Measurements from ENCODE around the gene CCDC85B.
"Not testable (repeated sequence)": the region's sequence is repeated elsewhere in the genome, so short reads cannot be mapped to it uniquely, and the experiment has no call there.

Gene CCDC85B

DNA sequence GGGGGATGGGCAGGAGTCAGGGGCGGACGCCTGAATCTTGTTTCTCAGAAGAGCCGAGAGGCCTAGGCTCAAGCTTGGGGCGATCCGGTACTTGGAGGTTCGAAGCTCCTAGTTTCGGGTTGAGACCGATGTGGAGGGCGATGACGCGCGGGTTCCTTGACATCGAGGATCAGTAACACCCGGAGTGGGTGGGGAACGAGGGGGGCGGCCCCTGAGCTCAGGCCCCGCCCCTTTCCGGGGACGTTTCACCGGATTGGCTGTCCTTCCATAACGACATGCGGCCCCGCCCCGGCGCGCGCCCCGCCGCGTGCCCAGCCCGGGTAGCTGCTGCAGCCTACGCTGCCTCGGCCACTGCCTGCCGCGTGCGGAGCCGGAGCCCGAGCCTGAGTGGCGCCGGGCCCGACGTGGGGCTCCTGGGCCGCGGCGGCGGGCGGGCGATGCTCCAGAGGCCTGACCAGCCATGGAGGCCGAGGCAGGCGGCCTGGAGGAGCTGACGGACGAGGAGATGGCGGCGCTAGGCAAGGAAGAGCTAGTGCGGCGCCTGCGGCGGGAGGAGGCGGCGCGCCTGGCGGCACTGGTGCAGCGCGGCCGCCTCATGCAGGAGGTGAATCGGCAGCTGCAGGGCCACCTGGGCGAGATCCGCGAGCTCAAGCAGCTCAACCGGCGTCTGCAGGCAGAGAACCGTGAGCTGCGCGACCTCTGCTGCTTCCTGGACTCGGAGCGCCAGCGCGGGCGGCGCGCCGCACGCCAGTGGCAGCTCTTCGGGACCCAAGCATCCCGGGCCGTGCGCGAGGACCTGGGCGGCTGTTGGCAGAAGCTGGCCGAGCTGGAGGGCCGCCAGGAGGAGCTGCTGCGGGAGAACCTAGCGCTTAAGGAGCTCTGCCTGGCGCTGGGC, at the start of gene CCDC85B:
Gene CCDC85B, plus strand, starts transcription at position 350 of the 895 bp plus-strand sequence. Its CDS starts 111 bp downstream, at position 461.
- DNase-seq (ENCODE audit: low read depth), result peak; percentile 98

DNA sequence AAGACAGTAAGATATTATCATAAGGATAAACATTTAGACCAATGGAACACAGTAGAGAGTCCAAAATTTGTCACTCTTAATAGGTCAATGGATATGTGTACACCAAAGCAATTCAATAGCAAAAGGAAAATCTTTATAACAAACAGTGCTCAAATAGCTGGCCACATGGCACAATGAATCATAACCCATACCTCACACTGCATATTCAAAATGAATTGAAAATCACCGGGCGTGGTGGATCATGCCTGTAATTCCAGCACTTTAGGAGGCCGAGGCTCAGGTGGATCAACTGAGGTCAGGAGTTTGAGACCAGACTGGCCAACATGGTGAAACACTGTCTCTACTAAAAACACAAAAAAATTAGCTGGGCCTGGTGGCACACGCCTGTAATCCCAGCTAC, 48.3 kb upstream of the CCDC85B start:
- no peak for DNase-seq (ENCODE audit: low read depth)

DNA sequence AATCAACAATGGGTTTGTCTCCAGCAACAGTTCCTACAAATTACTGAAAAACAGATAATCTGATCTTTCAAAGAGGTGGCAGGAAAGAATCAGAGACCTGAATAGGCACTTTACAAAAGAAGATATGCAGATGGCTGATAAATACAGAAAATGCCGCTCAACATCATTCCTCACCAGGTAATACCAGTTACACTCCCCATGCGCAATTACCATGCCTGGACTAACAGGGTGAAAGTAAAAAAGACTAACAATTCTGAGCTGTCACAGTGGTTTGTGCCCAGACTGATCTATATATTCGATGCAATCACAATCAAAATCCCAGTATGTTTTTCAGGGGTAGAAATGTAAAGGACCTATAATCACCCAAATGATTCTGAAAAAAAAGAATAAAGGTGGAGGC, 46.7 kb upstream of the CCDC85B start:
- DNase-seq (ENCODE audit: low read depth), result no peak

DNA sequence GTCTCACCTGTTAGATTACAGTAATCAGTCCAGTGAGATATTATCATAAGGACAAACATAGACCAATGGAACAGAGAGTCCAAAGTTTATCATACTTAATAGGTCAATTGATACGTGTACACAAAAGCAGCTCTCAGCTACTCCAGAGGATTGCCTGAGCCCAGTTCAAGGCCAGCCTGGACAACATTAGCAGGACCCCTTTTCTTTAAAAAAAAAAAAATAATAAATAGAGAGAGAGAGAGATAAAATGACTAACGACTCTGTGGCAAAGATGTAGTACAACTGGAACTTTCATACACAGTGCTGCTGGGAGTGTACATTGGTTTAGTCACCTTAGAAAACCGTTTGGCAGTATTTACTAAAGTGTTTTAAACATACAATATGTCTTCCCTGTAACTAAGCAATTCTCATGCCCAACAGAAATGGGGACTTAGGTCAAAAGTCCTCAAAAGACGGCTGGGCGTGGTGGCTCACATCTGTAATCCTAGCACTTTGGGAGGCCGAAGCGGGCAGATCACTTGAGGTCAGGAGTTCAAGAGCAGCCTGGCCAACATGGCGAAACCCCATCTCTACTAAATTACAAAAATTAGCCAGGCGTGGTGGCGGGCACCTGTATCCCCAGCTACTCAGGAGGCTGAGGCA, 46.1 kb upstream of the CCDC85B start:
- no peak for DNase-seq (ENCODE audit: low read depth)

DNA sequence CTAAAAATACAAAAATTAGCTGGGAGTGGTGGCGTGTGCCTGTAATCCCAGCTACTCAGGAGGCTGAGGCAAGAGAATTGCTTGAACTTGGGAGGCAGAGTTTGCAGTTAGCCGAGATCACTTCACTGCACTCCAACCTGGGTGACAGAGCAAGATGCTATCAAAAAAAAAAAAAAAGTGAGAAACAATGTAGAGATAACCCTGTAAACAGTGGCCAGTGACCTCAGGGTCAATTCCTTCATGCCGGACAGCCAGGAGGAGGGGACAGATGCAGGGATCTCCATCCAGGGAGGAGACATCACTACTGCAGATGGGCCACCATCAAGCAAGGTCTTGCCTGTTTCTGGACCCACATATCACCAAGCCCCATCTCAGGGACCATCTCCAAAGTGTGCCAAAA, 42.7 kb upstream of the CCDC85B start:
- no peak for DNase-seq (ENCODE audit: low read depth)

DNA sequence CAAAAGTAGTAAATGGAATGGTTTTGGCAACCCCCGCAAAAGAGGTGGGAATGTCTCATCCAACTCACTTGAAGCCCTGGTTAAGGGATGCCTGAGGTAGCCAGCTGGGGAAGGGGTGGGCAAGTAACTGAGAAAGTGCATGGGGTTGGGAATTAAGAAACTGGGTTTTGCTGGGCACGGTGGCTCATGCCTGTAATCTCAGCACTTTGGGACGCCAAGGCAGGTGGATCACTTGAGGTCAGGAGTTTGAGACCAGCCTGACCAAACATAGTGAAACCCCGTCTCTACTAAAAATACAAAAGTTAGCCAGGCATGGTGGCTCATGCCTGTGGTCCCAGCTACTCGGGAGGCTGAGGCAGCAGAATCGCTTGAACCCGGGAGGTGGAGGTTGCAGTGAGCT, 41.8 kb upstream of the CCDC85B start:
- not testable (repeated sequence) for DNase-seq (ENCODE audit: low read depth)

DNA sequence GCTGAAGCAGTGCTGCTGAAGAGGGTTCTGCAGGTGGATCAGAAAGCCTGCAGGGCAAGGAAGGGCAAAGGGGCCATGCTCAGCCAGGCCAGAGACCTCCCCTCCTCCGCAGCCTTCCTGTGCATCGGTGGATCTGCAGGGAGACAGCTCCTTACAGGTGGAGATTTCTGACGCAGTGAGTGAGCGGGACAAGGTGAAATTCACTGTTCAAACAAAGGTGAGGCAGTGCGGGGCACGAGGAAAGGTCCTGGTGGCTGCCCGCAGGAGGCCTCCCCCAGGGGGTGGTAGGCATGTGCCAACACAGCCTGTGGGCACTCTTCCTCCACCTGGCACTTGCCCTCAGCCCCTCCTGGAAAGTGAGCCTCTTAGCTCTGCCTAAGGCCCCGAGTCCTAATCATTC, 41.1 kb upstream of the CCDC85B start:
- DNase-seq (ENCODE audit: low read depth), result no peak

DNA sequence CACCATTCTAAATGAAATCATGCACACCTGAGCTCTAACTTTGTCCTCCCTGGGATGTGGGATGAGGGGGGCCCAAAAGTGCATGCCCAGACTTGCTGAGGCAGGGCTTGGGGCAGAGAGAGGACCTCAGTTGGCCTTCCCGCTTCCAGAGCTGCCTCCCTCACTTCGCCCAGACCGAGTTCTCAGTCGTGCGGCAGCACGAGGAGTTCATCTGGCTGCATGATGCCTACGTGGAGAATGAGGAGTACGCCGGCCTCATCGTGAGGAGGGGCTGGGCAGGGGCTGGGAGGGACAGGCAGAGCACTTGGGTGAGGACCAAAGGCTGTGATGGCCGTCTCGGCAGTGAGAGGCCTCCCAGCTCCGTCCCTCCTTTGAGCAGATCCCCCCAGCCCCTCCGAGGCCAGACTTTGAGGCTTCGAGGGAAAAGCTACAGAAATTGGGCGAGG, 40.7 kb upstream of the CCDC85B start:
- no peak for DNase-seq (ENCODE audit: low read depth)

DNA sequence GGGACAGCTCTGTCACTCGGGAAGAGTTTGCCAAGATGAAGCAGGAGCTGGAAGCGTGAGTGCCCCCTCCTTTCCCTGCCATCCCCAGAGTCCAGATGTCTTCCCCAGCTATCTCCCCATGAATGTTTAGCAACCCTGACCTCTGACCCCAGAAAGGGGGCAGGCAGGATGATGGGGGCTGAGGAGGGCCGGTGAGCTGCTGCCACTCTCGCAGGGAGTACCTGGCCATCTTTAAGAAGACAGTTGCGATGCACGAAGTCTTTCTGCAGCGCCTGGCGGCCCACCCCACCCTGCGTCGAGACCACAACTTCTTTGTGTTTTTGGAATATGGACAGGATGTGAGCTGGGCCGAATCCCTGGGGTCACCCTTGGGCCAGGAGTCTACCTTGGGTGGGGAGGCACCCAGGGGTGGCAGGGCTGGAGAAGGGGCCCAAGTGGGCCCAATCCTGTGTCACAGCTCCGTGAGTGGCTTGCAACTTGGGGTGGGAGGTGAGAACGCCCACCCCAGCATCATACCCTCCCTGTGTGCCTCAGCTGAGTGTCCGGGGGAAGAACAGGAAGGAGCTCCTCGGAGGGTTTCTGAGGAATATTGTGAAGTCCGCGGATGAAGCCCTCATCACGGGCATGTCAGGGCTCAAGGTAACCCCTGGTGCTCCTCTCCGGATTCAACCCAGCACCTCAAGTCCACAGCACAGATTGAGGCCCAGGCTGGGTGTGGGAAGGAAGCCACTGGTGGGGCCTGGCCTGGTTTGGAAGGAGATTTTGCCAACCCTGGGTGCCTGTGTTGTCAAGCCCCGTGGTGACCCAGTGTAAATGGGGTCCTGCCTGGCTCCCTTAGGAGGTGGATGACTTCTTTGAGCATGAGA, 40.0 kb upstream of the CCDC85B start:
- DNase-seq (ENCODE audit: low read depth), result no peak

DNA sequence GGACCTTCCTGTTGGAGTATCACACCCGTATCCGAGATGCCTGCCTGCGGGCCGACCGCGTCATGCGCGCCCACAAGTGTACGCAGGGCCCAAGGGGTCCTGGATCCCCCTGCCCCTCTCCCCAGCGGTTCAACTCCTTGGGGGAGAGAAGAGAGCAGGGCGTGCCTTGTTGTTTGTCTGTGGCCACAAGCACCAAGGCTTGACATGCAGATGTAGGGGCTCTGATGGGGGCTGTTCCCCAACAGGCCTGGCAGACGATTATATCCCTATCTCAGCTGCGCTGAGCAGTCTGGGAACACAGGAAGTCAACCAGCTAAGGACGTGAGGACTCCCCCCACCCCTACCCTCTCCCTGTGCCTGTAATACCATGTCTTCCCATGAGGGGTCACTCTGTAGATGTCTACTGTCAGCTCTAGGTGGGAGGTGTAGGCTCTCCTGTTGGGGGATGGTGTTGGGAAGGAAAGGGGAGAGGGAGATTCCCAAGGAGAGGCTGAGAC, 39.3 kb upstream of the CCDC85B start:
- DNase-seq (ENCODE audit: low read depth), result no peak

DNA sequence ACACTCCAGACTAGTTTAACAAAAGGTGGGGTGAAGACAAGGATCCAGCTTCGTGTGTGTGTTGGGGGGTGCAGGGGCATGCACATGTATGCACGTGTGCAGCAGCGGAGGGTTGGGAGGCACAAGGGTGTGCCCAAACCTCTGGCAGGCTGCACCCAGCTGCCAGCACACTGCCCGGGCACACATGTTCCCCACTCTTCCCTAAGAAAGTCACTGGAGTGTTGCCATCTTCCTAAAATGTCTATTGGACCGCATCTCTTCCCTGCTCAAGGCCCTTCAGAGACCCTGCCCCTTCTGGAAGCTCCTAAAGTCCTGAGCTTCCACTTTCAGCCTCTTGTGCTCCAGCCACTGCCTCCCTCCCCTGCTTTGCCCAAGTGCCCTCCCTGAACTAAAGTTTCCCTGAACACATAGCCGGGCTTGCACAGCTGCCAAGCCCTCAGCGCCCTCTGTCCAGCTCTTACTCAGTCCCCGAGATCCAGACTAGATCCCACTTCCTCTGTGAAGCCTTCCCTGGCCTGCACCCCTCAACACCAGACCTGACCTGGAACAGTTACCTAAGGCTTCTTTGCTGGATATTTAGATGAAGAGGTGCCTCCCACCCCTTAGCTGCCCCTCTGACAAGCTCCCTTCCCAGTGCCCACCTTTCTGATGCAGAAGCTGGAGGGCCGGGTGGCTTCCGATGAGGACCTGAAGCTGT, 38.5 kb upstream of the CCDC85B start:
- no peak for DNase-seq (ENCODE audit: low read depth)

DNA sequence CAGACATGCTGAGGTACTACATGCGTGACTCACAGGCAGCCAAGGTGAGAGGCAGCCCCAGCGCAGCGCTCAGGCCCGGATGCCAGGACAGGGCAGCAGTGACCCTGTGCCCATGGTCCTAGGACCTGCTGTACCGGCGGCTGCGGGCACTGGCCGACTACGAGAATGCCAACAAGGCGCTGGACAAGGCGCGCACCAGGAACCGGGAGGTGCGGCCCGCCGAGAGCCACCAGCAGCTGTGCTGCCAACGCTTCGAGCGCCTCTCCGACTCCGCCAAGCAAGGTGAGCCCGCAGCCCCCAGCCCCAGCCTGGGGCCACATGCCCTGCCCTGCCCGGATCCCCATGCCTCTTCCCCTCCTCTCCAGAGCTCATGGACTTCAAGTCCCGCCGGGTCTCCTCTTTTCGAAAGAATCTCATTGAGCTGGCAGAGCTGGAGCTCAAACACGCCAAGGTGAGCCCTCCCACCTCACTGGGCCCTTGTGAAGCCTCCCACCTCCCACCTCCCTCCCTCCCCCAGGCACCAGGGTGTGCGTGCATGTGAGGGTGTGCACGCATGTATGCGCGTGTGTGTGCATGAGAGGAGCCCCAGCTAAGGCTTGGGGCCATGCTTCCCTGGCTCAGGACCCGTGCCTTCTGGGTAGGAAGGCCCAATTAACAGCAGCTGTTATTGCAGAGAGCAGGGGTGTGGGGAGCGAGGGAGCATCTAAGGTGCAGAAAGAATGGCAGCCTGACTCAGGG, 37.8 kb upstream of the CCDC85B start:
- DNase-seq (ENCODE audit: low read depth), result no peak

DNA sequence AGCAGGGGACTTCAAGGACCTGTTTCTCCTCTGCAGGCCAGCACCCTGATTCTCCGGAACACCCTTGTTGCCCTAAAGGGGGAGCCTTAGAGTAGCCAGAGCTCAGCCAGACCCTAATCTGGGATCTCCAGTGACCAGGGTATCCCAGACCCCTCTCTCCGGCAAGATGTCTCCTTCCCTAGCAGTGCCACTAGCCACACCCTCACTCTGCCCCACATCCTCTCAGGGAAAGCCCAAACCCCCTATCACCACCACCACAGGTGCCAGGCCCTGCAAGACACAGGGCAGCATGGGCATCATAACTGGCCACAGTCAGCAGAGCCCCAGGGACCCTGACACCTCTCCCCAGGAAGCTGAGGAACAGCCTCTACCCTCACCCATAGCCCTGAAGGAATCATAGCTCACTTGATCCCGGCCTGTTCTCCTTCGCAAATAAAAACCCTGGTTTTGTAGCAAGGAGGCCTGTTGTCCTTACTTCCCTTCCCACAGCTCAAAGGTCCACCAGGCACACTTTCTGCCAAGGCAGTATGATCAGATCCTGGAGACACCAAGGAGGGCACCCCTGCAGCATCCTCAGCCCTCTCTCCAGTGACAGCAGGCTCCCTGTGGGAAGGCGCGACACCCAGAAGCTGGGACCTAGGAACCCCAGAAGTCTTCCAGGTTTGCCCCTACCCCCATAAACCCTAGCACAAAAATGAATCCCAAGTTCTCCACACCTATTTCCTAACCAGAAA, 37.1 kb upstream of the CCDC85B start:
- DNase-seq (ENCODE audit: low read depth), result no peak

DNA sequence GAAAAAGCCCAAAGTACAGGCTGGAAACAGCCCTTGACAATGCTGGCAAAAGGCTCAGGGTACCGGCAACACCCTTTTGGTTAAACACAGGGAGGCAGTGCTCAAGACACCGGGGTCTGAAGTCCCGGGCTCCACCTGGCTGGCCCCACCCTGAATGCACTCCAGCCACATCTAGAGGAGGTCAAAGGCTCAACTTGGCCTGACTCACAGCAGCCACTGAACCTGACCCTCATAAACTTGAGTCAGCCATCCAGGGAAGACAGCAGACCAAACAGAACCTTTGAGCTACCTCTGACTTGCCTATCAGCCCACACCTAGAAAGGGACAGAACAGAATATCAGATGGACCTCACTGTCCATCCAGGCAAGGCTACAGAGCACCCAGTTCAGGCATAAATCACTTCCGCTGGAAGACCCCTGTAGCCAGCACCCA, 36.3 kb upstream of the CCDC85B start:
- no peak for DNase-seq (ENCODE audit: low read depth)

DNA sequence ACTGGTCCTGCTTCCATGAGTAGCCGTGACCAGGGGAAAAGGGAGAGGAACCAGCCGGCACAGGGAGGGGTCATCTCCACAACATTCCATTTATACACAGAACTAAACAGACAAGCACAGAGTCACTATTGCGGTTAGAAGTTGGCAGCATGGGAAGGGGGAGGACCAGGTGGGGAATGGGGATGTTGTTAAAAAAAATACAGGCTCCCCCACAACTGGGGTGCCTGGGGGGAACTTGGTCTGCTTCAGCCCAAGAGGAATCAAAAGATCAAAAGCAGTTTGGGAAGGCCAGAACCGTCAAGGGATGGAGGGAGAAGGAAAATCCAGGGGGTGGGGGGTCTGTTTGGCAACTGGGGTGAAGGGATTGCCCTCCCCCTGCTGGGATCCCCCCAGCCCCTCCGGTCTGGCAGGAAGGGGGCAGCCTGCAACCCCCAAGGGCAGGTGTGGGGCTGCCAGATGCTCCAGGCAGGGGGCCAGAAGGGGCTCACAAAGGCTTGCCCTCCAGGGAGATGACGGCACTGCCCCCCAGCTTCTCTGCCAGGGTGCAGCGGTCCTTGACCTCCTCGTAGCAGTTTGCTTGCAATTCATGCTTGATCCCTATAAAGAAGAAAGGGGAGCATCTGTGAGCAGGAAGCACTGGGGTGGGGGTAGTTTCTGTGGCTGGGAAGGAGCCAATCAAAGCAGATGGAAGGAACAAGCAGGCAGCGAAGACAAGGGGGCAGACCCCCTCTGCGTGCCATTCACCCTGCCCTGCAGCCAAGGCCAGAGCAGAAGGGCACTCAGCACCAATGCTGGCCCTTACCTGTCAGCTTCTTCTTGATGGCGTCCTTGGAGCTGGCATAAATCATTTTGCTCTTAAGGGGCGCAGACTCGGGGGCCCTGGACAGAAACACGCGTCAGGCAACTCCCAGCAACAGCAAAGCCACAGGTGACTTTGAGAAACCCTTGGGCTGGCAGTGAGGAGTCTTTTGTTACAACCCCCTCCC, 35.3 kb upstream of the CCDC85B start:
- no peak for DNase-seq (ENCODE audit: low read depth)

DNA sequence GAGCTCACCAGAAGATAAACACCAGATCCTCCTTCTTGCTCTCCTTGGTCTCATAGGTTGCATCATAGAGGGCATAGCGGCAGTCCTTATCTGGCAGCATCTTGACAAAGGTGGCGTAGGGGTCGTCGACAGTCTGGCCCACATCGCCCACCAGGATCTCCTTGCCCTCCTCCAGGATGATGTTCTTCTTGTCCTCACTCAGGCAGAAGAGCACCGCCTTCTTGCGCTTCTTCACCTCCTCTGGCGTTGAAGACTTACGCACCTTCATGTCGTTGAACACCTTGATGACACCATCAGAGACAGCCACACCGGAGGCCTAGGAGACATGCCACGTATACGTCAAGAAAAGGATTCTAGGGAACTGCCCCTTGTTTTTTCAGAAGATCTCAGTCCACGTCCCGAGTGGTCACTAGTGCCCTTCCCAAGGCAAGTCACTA, 34.5 kb upstream of the CCDC85B start:
- no peak for DNase-seq (ENCODE audit: low read depth)

DNA sequence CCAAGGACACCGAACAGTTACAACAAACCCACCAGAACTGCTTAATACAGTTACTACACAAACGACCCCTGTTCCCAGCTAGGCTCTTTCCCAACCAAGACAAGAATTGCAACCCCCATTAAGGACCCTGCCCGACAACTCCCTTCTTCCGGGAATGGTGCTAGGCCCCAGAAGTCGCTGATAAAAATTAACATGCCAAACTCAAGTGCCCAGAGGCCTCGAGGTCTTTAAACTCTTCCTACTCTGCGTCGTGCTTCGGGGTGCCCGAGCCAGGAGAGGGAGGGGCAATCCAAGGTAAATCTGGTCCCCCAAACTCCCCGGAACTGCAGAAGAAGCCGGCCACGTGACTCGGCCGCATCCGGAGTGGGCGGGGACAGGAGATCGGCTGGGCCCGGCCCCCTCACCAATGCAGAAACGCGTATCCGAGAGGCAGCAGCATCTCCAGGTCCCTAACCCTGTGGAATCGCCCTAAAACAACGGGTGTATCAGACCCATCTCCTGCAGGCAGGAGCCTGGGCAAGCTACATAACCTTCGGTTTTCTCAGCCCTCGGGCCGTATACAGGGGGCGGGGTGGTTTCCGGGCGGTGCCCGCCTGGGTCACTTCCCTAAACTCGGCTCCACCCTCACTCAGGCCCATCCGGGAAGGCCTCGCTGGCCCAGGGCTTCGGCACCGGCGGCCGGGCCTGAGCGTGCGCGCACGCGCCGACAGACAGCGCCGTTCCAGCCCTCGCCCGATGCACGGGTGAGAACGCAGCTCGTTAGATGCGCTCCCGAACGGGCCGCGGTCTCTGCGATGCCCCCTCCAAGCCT, 33.6 kb upstream of the CCDC85B start:
- peak; percentile 76 for DNase-seq (ENCODE audit: low read depth)

DNA sequence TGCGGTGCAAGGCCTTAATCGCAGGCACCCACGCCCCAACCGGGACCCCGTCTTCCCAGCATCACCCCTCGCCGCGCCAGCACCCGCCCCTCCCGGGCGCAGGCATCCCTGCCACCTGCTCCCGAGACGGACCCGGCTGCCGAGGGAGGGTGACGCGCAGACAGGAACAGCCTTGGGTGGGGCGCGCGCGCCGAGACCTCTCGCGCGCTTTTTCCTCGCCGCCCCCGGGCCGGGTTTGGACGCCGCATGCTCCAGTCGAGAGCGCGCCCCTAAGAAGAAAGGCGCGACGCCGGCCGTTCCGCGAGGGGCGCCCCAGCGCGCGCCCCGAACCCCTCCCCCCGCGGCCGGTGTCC, 33.0 kb upstream of the CCDC85B start:
- no peak for DNase-seq (ENCODE audit: low read depth)
